A549 (cell line): ENCODE measurements around the gene VWCE. TPM values are rescaled to one million over a fixed set of nuclear protein-coding genes. Genes with fewer than 3 reads are reported as not detected.

Source experiments
- ATAC-seq, 2 experiments: fragments of 200-7000 bp in 1 of 2; fragments of >200 bp in 1 of 2; cut with Nextera tagmentation in 1 of 2; cut with Tn5 transposase in 1 of 2; 3 replicates each; pipeline versions ENCODE4 v1.8.0 to v1.9.1; 2018 to 2020; ENCODE audit warnings: mild to moderate bottlenecking in 1 of 2, moderate library complexity in 1 of 2
- CTCF ChIA-PET: fragments of 300-600 bp; sonication (Branson Sonifier 250); formaldehyde crosslinking; extraction: SDS; loops from one replicate; lab custom pipeline; 2021; ENCODE audit warnings: antibody characterized with exemption, inconsistent platforms; lab: Yijun Ruan, JAX
- POLR2A ChIA-PET: fragments of 350-600 bp; formaldehyde crosslinking; extraction: SDS; loops from one replicate; lab custom pipeline; 2021; ENCODE audit warnings: antibody characterized with exemption, inconsistent platforms; lab: Yijun Ruan, JAX
- DNase-seq, 2 experiments: peaks; one replicate each; pipeline versions ENCODE4 v3.0.0 to v3.0.0-alpha.2; 2011 to 2016; ENCODE audit warnings: low read depth in 1 of 2, low spot score in 1 of 2
- FAIRE-seq: peaks from 2 replicates; lab custom pipeline; 2011; peaks lifted over from hg19 to GRCh38; lab: Jason Lieb, UNC
- H3K27ac ChIP-seq, 2 experiments: fragments of >200 bp; sonication (Bioruptor Twin); formaldehyde crosslinking; 3 replicates each; pipeline ENCODE4 v1.5.1; 2016 to 2017
- H3K4me1 ChIP-seq: fragments of >200 bp; sonication (Bioruptor Twin); formaldehyde crosslinking; 3 replicates; pipeline ENCODE4 v1.6.1; 2016
- H3K4me2 ChIP-seq: fragments of >200 bp; sonication (Bioruptor Twin); formaldehyde crosslinking; 3 replicates; pipeline ENCODE4 v1.6.1; 2016
- H3K4me3 ChIP-seq: fragments of >200 bp; sonication (Bioruptor Twin); formaldehyde crosslinking; 3 replicates; pipeline ENCODE4 v1.5.1; 2016
- H3K9me3 ChIP-seq: fragments of >200 bp; sonication (Bioruptor Twin); formaldehyde crosslinking; 3 replicates; pipeline ENCODE4 v1.6.1; 2016
- CBX2 ChIP-seq: fragments of 200-600 bp; sonication (generic); IDR thresholded peaks from 2 replicates; pipeline ENCODE4 v1.6.1; 2016; ENCODE audit warnings: low read depth, mild to moderate bottlenecking, borderline replicate concordance
- CBX8 ChIP-seq: fragments of 200-600 bp; sonication (generic); IDR thresholded peaks from 2 replicates; pipeline ENCODE4 v1.6.1; 2016
- CEBPB ChIP-seq, 2 experiments: fragments of >200 bp in 1 of 2; sonication (Bioruptor Twin) in 1 of 2; formaldehyde crosslinking in 1 of 2; IDR thresholded peaks; 2 replicates each; pipeline ENCODE4 v1.6.1; 2012 to 2016
- CHD4 ChIP-seq: fragments of 200-600 bp; sonication (generic); IDR thresholded peaks from 2 replicates; pipeline ENCODE4 v1.6.1; 2016; ENCODE audit warnings: antibody characterized with exemption, mild to moderate bottlenecking, borderline replicate concordance
- EP300 ChIP-seq, 2 experiments: fragments of >200 bp; sonication (Bioruptor Twin); formaldehyde crosslinking; IDR thresholded peaks; 2 replicates in 1 of 2; 3 replicates in 1 of 2; pipeline ENCODE4 v1.6.1; 2016 to 2017
- FOXS1 ChIP-seq: fragments of 250-450 bp; sonication (Bioruptor Pico); IDR thresholded peaks from 2 replicates; pipeline ENCODE4 v1.5.0; 2020; ENCODE audit warnings: mild to moderate bottlenecking, moderate library complexity
- GATA3 ChIP-seq: IDR thresholded peaks from 2 replicates; pipeline ENCODE4 v1.6.1; 2012; ENCODE audit warnings: borderline replicate concordance
- HOXB13 ChIP-seq: fragments of 250-450 bp; sonication (Bioruptor Pico); IDR thresholded peaks from 2 replicates; pipeline ENCODE4 v1.5.0; 2020; ENCODE audit warnings: low read depth, mild to moderate bottlenecking, moderate library complexity
- HOXB5 ChIP-seq: fragments of 250-450 bp; sonication (Bioruptor Pico); IDR thresholded peaks from 2 replicates; pipeline ENCODE4 v1.5.0; 2020; ENCODE audit warnings: mild to moderate bottlenecking, moderate library complexity
- JUN ChIP-seq, 2 experiments: fragments of >200 bp; sonication (Bioruptor Twin); formaldehyde crosslinking; IDR thresholded peaks; 2 replicates in 1 of 2; 3 replicates in 1 of 2; pipeline ENCODE4 v1.6.1; 2016 to 2017
- KDM1A ChIP-seq: fragments of 200-600 bp; sonication (generic); IDR thresholded peaks from 2 replicates; pipeline ENCODE4 v1.6.1; 2016; ENCODE audit warnings: low read depth, mild to moderate bottlenecking
- KDM5A ChIP-seq: fragments of 200-600 bp; sonication (generic); IDR thresholded peaks from 2 replicates; pipeline ENCODE4 v1.6.1; 2016; ENCODE audit warnings: antibody characterized with exemption, mild to moderate bottlenecking
- MAFK ChIP-seq: fragments of 450-650 bp; IDR thresholded peaks from 2 replicates; pipeline ENCODE4 v1.6.1; 2014; ENCODE audit not compliant: partially characterized antibody
- MYC ChIP-seq: IDR thresholded peaks from 2 replicates; pipeline ENCODE4 v1.6.1; 2012; ENCODE audit warnings: mild to moderate bottlenecking, inconsistent platforms, low read length, improper control_type of control experiment, borderline replicate concordance
- NFE2L2 ChIP-seq: fragments of 150-350 bp; conservative IDR thresholded peaks from 2 replicates; pipeline ENCODE4 v1.6.1; 2014; ENCODE audit warnings: low read length
- NR3C1 ChIP-seq: fragments of >200 bp; sonication (Bioruptor Twin); formaldehyde crosslinking; IDR thresholded peaks from 3 replicates; pipeline ENCODE4 v1.6.1; 2017
- POLR2A ChIP-seq: IDR thresholded peaks from 2 replicates; pipeline ENCODE4 v1.6.1; 2012; ENCODE audit warnings: mild to moderate bottlenecking, low read length
- RAD21 ChIP-seq, 2 experiments: fragments of >200 bp in 1 of 2; sonication (Bioruptor Twin) in 1 of 2; formaldehyde crosslinking in 1 of 2; IDR thresholded peaks in 1 of 2; conservative IDR thresholded peaks in 1 of 2; 2 replicates in 1 of 2; 3 replicates in 1 of 2; pipeline ENCODE4 v1.6.1; 2012 to 2018; ENCODE audit warnings: inconsistent platforms in 1 of 2
- SREBF2 ChIP-seq: fragments of 450-650 bp; IDR thresholded peaks from 2 replicates; pipeline ENCODE4 v1.6.1; 2014; ENCODE audit warnings: mild to moderate bottlenecking, moderate library complexity
- ZFP36 ChIP-seq: fragments of 450-650 bp; IDR thresholded peaks from 2 replicates; pipeline ENCODE4 v1.6.1; 2014; ENCODE audit warnings: borderline replicate concordance; ENCODE audit not compliant: partially characterized antibody
- WGBS: methylation state at CpG from one replicate; pipeline ENCODE4 v1.1.6; 2017; ENCODE audit errors: missing lambda C conversion rate; 5-methylcytosine and 5-hydroxymethylcytosine counted together
- polyA plus RNA-seq, 4 experiments: library from polyadenylated mRNA; depleted of rRNA in 3 of 4; stranded (reverse); fragments of >200 nt; fragmentation: RNase III in 1 of 4; extraction: RNeasy Plus Mini Kit Qiagen cat#74134 plus additional on column Dnase treatment in 1 of 4; gene quantifications; 2 replicates in 3 of 4; 3 replicates in 1 of 4; pipeline ENCODE4 v1.2.3, GENCODE V29; 2011 to 2017
- TF ChIP-seq, protein P1 (sequence below): fragments of 450-650 bp; IDR thresholded peaks from 2 replicates; pipeline ENCODE4 v1.6.1; 2014; ENCODE audit warnings: antibody characterized with exemption
- TF ChIP-seq, protein P2 (sequence below): fragments of >200 bp; sonication (Bioruptor Twin); formaldehyde crosslinking; IDR thresholded peaks from 3 replicates; pipeline ENCODE4 v1.6.1; 2016
- TF ChIP-seq, protein P3 (sequence below): fragments of 250-450 bp; sonication (Bioruptor Pico); IDR thresholded peaks from 2 replicates; pipeline ENCODE4 v1.5.0; 2020; ENCODE audit warnings: low read depth, mild to moderate bottlenecking, moderate library complexity
- TF ChIP-seq, protein P4 (sequence below): fragments of 200-600 bp; sonication (generic); IDR thresholded peaks from 2 replicates; pipeline ENCODE4 v1.6.1; 2016; ENCODE audit warnings: antibody characterized with exemption, mild to moderate bottlenecking, moderate library complexity
- TF ChIP-seq, protein P5 (sequence below): fragments of 150-350 bp; IDR thresholded peaks from 2 replicates; pipeline ENCODE4 v1.6.1; 2014; ENCODE audit warnings: low read depth, mild to moderate bottlenecking, low read length

Gene VWCE
- polyA plus RNA-seq, 2 of the 4 experiments (the other 2 are of a cell fraction), result 0.45 to 0.65 TPM

GRCh38 chr11:61340979-61341378, 45.9 kb upstream of the VWCE start:
- Histone ChIP-seq H3K9me3 (no peaks in the 10 kb centered on the region), H3K27ac (no peak overlapping the region), H3K4me3 (no peak overlapping the region), H3K4me1 (peaks cover 1% of the 10 kb centered on the region), H3K4me2 (no peak overlapping the region)
- ATAC-seq (no peak), FAIRE-seq (no peak), DNase-seq (no peak)
- POLR2A ChIA-PET, result no interaction called here
- CTCF ChIA-PET, result interaction anchor here (10.7 to 10.9 kb wide), 2 partner anchors 18 to 39 kb away, joined by 368 to 552 read pairs; partner anchors contain the start of genes CYB561A3 and TMEM138
- TF ChIP-seq, protein P1, sequence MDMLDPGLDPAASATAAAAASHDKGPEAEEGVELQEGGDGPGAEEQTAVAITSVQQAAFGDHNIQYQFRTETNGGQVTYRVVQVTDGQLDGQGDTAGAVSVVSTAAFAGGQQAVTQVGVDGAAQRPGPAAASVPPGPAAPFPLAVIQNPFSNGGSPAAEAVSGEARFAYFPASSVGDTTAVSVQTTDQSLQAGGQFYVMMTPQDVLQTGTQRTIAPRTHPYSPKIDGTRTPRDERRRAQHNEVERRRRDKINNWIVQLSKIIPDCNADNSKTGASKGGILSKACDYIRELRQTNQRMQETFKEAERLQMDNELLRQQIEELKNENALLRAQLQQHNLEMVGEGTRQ, result no peak
- TF ChIP-seq NFE2L2 (no peak), FOXS1 (CRISPR knock-in tag) (no peak), MAFK (no peak), KDM1A (no peak), CBX8 (no peak), NR3C1 (no peak), KDM5A (no peak), CHD4 (no peak), GATA3 (no peak), RAD21 (conservative IDR thresholded peaks at IDR 0.05 in 1 of 2, IDR thresholded peaks at IDR 0.05 in 1 of 2) (no peak), ZFP36 (no peak), HOXB5 (CRISPR knock-in tag) (no peak), JUN (IDR thresholded peaks at IDR 0.05) (no peak)
- TF ChIP-seq, protein P2, sequence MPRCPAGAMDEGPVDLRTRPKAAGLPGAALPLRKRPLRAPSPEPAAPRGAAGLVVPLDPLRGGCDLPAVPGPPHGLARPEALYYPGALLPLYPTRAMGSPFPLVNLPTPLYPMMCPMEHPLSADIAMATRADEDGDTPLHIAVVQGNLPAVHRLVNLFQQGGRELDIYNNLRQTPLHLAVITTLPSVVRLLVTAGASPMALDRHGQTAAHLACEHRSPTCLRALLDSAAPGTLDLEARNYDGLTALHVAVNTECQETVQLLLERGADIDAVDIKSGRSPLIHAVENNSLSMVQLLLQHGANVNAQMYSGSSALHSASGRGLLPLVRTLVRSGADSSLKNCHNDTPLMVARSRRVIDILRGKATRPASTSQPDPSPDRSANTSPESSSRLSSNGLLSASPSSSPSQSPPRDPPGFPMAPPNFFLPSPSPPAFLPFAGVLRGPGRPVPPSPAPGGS, result no peak
- TF ChIP-seq, protein P3, sequence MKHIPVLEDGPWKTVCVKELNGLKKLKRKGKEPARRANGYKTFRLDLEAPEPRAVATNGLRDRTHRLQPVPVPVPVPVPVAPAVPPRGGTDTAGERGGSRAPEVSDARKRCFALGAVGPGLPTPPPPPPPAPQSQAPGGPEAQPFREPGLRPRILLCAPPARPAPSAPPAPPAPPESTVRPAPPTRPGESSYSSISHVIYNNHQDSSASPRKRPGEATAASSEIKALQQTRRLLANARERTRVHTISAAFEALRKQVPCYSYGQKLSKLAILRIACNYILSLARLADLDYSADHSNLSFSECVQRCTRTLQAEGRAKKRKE (CRISPR knock-in tag), result no peak
- WGBS, result 90% methylated on average over 2 of the region's 2 CpGs

GRCh38 chr11:61339490-61339878, 44.4 kb upstream of the VWCE start:
- DNase-seq (no peak), ATAC-seq (no peak), FAIRE-seq (no peak)
- TF ChIP-seq EP300 (IDR thresholded peaks at IDR 0.05) (no peak), MYC (no peak), CEBPB (IDR thresholded peaks at IDR 0.05) (no peak)
- H3K4me1 ChIP-seq, result peaks cover 13% of the 10 kb centered on the region
- ChIA-PET POLR2A (interaction anchor here (7.9 kb wide), 1 partner anchor 22 kb away, joined by 67 read pairs; the partner anchor contains the start of genes CYB561A3 and TMEM138), CTCF (interaction anchor here (1.0 to 10.9 kb wide), 4 partner anchors 20 to 51 kb away, joined by 3 to 552 read pairs (median 186); partner anchors contain the start of genes CYB561A3 and TMEM138)
- H3K4me2 ChIP-seq, result no peak overlapping the region
- H3K4me3 ChIP-seq, result no peak overlapping the region
- H3K27ac ChIP-seq, result no peak overlapping the region
- H3K9me3 ChIP-seq, result no peaks in the 10 kb centered on the region
- WGBS, result 81% methylated on average over 4 of the region's 4 CpGs

DNA sequence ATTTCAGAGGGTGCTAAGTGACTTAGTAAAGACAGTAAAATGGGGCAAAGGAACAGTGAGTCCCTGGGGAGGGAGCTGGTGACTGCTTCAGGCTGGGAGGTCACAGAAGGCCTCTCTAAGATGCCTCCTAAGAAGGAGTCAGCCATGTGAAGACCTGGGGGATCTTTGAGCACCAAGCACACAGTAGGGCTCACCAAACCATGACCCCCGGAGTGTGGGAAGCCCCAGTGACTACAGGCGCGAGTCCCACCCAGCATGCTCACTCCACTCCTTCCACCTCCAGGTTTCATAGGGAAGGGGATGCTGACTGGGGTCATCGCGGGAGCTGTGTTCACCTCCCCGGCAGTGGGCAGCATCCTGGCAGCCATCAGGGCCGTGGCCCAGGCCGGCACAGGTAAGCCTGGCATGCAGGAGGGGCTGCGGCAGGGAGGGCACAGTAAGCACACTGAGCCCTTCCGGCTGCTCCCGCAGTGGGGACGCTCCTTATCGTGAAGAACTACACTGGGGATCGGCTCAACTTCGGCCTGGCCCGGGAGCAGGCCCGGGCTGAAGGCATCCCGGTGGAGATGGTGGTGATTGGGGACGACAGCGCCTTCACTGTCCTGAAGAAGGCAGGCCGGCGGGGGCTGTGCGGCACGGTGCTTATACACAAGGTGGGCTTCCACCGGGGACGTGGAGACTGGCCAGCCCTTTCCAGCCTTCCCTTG, 43.8 kb upstream of the VWCE start:
- ChIA-PET POLR2A (interaction anchor here (0.5 to 7.9 kb wide), 2 partner anchors 22 to 42 kb away, joined by 3 to 67 read pairs; partner anchors contain the start of genes CYB561A3 and TMEM138), CTCF (interaction anchor here (1.0 to 10.9 kb wide), 5 partner anchors 20 to 107 kb away, joined by 3 to 552 read pairs (median 3); partner anchors contain the start of genes CYB561A3 and TMEM138)
- H3K4me1 ChIP-seq, result peaks cover 18% of the 10 kb centered on the region
- H3K4me3 ChIP-seq, result no peak overlapping the region
- 91% methylated on average over 26 of the region's 26 CpGs for WGBS
- H3K27ac ChIP-seq, result no peak overlapping the region
- FAIRE-seq (no peak), ATAC-seq (no peak), DNase-seq (no peak)
- no peaks in the 10 kb centered on the region for H3K9me3 ChIP-seq
- H3K4me2 ChIP-seq, result no peak overlapping the region
- TF ChIP-seq CBX2, result no peak
- TF ChIP-seq NR3C1, result no peak
- no peak for TF ChIP-seq CBX8
- TF ChIP-seq, protein P4, sequence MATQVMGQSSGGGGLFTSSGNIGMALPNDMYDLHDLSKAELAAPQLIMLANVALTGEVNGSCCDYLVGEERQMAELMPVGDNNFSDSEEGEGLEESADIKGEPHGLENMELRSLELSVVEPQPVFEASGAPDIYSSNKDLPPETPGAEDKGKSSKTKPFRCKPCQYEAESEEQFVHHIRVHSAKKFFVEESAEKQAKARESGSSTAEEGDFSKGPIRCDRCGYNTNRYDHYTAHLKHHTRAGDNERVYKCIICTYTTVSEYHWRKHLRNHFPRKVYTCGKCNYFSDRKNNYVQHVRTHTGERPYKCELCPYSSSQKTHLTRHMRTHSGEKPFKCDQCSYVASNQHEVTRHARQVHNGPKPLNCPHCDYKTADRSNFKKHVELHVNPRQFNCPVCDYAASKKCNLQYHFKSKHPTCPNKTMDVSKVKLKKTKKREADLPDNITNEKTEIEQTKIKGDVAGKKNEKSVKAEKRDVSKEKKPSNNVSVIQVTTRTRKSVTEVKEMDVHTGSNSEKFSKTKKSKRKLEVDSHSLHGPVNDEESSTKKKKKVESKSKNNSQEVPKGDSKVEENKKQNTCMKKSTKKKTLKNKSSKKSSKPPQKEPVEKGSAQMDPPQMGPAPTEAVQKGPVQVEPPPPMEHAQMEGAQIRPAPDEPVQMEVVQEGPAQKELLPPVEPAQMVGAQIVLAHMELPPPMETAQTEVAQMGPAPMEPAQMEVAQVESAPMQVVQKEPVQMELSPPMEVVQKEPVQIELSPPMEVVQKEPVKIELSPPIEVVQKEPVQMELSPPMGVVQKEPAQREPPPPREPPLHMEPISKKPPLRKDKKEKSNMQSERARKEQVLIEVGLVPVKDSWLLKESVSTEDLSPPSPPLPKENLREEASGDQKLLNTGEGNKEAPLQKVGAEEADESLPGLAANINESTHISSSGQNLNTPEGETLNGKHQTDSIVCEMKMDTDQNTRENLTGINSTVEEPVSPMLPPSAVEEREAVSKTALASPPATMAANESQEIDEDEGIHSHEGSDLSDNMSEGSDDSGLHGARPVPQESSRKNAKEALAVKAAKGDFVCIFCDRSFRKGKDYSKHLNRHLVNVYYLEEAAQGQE, result no peak
- TF ChIP-seq FOXS1 (CRISPR knock-in tag), result no peak
- no peak for TF ChIP-seq KDM1A
- TF ChIP-seq, protein P5, sequence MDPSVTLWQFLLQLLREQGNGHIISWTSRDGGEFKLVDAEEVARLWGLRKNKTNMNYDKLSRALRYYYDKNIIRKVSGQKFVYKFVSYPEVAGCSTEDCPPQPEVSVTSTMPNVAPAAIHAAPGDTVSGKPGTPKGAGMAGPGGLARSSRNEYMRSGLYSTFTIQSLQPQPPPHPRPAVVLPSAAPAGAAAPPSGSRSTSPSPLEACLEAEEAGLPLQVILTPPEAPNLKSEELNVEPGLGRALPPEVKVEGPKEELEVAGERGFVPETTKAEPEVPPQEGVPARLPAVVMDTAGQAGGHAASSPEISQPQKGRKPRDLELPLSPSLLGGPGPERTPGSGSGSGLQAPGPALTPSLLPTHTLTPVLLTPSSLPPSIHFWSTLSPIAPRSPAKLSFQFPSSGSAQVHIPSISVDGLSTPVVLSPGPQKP, result no peak
- no peak for TF ChIP-seq HOXB5 (CRISPR knock-in tag)
- TF ChIP-seq HOXB13, result no peak
- no peak for TF ChIP-seq MYC
- no peak for TF ChIP-seq POLR2A
- no peak for TF ChIP-seq GATA3
- TF ChIP-seq SREBF2, result no peak
